Amniotic stem cell (primary cell): Measurements from ENCODE around the gene CDK4.

Experiments used
- DNase-seq: peaks from one replicate; lab custom pipeline; 2025; lab: John Stamatoyannopoulos, UW

Gene CDK4

GRCh38 chr12:57738661-57739237 is 13.4 kb downstream of the CDK4 start, which contains the start of gene AGAP2:
TSS of gene AGAP2 (minus strand) at chr12:57738742. CDS start at chr12:57738246, 496 bp downstream.
- no peak for DNase-seq

GRCh38 chr12:57737467-57738460 is 14.3 kb downstream of the CDK4 start:
- DNase-seq, result no peak

GRCh38 chr12:57736741-57737466 is 15.2 kb downstream of the CDK4 start:
- DNase-seq, result no peak

GRCh38 chr12:57735952-57736740 is 16.0 kb downstream of the CDK4 start:
- no peak for DNase-seq

GRCh38 chr12:57735198-57735855 is 16.8 kb downstream of the CDK4 start:
- DNase-seq, result no peak

GRCh38 chr12:57734591-57734990 is 17.5 kb downstream of the CDK4 start:
- no peak for DNase-seq

- no peak for DNase-seq
These were observed 18.2 kb downstream of the CDK4 start for GRCh38 chr12:57733928-57734327.

- no peak for DNase-seq
These were observed 19.1 kb downstream of the CDK4 start for GRCh38 chr12:57732726-57733593.

- no peak for DNase-seq
These were observed 19.8 kb downstream of the CDK4 start for GRCh38 chr12:57732270-57732669.

- no peak for DNase-seq
These were observed 20.6 kb downstream of the CDK4 start for GRCh38 chr12:57731411-57732080.

GRCh38 chr12:57730336-57731067 is 21.6 kb downstream of the CDK4 start:
- DNase-seq, result no peak

GRCh38 chr12:57729321-57729844 is 22.7 kb downstream of the CDK4 start:
- no peak for DNase-seq

GRCh38 chr12:57727758-57728395 is 24.2 kb downstream of the CDK4 start:
- DNase-seq, result no peak

GRCh38 chr12:57726884-57727757 is 25.0 kb downstream of the CDK4 start:
- DNase-seq, result no peak

GRCh38 chr12:57726151-57726883 is 25.8 kb downstream of the CDK4 start:
- DNase-seq, result peak; percentile 33

GRCh38 chr12:57725851-57726150 is 26.3 kb downstream of the CDK4 start:
- no peak for DNase-seq
